Measurements from ENCODE around the gene CLIC1.

CLIC1 gene

DNA sequence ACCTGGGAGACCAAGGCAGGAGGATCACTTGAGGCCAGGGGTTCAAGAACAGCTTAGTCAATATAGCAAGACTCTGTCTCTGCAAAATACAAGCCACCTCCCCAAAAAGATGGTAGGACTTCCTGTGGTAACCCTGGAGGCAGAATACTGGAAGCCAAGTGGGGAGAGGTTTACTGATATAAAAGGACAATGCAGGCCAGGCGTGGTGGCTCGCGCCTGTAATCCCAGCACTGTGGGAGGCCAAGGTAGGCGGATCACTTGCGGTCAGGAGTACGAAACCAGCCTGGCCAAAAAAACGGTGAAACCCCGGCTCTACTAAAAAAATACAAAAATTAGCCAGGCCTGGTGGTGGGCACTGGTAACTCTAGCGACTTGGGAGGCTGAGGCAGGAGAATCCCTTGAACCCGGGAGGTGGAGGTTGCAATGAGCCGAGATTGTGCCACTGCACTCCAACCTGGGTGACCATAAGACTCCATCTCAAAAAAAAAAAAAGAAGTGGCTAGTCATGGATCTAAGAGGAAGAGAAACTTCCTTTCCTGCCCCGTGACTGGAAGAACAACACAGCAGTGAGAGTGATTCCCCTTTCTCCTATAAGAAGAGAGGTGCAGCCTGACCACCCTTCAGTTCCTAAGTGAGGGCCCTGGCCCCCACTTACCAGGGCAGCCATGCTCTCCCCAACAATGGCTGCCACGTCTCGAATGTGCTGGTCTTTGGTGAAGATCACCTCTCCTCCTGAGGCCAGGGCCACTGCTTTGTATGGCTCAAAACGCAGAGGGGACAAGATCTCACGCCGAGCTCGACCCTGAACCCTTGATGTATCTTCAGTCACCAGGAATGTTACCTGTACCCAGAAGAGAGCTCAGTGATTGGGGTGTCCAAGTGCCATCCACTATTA is 32.3 kb upstream of the CLIC1 start:
- DNase-seq, result no peak

- no peak for DNase-seq
Observed at GRCh38 chr6:31767096-31767645, 30.8 kb upstream of the CLIC1 start.

GRCh38 chr6:31765910-31766794 is 29.8 kb upstream of the CLIC1 start:
- no peak for DNase-seq

DNA sequence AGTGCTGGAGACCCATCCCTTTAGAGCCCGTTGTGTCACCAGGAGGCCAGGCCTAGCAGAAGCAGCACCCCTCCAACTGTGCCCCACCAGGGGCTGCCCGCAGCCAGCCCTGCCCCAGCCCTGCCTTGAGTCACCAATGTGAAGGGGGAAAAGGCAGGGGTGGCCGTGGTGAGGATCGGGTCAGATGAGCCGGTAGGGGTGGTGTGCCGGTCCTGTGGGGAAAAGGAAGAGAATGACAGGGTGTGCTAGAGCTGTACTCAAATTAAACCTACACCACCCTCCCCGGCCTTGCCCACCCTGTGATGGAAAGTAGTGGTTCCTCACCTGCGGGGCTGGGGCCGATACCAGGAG is 29.2 kb upstream of the CLIC1 start:
- no peak for DNase-seq

- no peak for DNase-seq
Observed at GRCh38 chr6:31764198-31764597, 27.9 kb upstream of the CLIC1 start.

DNA sequence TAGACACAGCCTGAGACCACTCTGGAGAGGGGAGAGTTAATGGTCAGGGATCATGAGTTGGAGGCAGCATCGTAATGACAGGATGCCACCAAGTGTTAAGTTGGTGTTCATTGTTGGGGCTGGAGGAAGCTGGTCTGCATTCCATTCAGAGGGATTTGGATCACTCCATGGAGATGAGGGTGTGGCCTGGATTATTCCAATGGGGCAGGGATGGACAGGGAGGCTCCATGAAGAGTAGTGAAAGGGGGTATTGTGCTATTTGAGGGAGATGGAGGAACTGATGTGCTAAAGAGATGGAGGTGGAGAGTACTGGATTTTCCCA is 27.2 kb upstream of the CLIC1 start:
- no peak for DNase-seq

DNA sequence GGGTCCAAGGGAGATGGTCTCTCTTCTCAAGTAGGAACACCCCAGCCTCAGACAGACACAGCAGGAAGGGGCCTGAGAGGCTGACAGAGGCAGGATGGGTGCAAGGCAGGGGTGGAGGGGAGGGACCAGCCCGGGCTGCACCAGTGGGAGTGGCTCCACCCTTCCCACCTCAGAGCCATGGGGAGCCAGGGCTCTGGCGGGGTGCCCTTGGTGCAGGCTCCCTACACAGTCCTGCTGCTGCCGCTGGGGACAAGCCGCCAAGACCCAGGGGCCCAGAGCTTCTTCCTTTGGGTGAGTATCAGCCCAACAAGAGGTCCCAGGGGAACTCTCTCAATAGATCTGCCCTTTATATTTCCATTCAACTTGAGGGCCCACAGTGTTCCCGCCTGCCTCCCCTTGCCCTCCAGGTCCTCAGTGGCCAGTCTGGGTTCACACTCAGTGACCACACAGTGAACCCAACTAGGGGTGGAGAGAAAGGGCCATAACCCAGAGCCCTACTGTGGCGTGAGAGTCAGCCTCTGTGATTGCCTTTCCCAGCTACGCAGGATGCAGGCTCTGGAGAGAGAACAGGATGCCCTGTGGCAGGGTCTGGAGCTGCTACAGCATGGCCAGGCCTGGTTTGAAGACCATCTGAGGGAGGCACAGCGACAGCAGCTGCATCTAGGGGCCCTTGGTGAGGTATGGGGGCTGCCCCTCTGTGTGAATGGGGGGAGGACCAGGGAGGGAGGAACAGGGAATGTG is 26.7 kb upstream of the CLIC1 start:
- no peak for DNase-seq

- DNase-seq, result no peak
Observed at GRCh38 chr6:31762356-31762755, 26.0 kb upstream of the CLIC1 start, which contains the start of gene SAPCD1. SAPCD1 (plus strand) TSS chr6:31762656; CDS start chr6:31763055, 399 bp downstream.

- no peak for DNase-seq
Observed at GRCh38 chr6:31761343-31761742, 25.0 kb upstream of the CLIC1 start.

GRCh38 chr6:31760790-31761189 is 24.5 kb upstream of the CLIC1 start:
- DNase-seq, result no peak

DNA sequence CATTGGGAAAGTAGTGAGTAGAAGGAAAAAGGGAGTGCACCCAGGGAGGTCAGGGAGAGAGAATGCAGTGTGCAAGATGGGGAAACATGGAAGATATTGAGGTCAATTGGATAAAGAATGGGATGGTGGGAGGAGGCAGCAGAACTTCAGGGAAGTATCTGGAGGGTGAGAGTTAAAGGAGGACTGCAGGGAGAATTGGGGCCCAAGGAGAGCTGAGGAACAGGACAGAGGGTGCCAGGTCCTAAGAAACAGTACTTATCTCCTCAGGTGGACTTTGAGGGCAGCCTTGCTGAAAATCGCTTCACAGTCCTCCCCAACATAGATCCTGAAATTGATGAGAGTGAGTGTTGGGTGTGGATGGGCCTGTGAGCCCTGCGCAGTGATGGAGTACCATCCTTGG is 22.0 kb upstream of the CLIC1 start:
- DNase-seq, result no peak

GRCh38 chr6:31752739-31753319 is 16.5 kb upstream of the CLIC1 start:
- DNase-seq, result no peak

GRCh38 chr6:31750411-31751022 is 14.2 kb upstream of the CLIC1 start:
- no peak for DNase-seq

GRCh38 chr6:31749301-31750036 is 13.1 kb upstream of the CLIC1 start:
- DNase-seq, result no peak

DNA sequence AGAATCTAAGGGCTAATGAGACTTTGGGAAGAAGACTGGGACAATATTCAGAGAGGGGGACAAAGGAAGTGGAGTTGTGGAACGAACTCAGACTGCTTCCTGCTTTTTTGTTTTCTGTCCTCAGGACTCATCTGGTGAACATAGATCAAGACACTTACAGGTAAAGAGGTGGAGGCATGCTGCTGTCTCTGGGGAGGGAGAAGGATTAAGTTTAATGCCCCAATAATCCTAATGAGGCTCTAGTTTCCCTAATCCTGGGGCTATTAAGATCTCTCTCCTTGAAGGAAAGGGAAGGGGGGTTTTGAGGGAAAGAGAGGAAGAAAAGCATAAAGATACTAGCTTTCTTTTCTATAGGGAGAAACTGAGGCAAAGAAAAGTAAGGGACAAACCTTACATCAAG is 8.1 kb upstream of the CLIC1 start:
- no peak for DNase-seq

DNA sequence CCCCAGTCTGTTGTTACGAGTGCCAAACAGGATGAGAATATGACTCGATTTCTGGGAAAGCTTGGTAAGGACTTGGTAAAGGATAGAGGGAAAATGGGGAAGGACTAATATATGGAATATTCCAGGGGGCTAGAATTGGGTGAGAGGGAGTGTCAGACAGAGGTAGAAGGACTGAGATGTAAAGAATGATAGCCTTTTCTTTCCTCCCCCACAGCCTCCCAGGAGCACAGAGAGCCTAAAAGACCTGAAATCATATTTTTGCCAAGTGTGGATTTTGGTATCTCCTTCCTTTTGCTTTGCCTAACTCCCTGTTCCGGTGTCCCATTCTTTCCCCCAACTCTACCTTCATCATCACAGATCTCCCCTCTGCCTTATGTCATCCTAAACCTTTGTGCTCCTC is 6.6 kb upstream of the CLIC1 start:
- no peak for DNase-seq

- no peak for DNase-seq
Observed at GRCh38 chr6:31741815-31742214, 5.5 kb upstream of the CLIC1 start.

- peak; percentile 37 for DNase-seq
Observed at GRCh38 chr6:31740397-31741223, 4.3 kb upstream of the CLIC1 start.

GRCh38 chr6:31739639-31740396 is 3.5 kb upstream of the CLIC1 start, which contains the start of gene MSH5:
MSH5 (plus strand) TSS chr6:31740005; CDS start chr6:31740467, 462 bp downstream.
- DNase-seq, result peak; percentile 99
